CD4-positive, alpha-beta T cell treated with Interleukin-6 for 4 hours (primary cell): ENCODE data around the gene CBX4.

Source experiments
- DNase-seq: peaks from one replicate; pipeline ENCODE4 v3.0.0-alpha.2; 2020; ENCODE audit warnings: mixed read lengths

The CBX4 gene

DNA sequence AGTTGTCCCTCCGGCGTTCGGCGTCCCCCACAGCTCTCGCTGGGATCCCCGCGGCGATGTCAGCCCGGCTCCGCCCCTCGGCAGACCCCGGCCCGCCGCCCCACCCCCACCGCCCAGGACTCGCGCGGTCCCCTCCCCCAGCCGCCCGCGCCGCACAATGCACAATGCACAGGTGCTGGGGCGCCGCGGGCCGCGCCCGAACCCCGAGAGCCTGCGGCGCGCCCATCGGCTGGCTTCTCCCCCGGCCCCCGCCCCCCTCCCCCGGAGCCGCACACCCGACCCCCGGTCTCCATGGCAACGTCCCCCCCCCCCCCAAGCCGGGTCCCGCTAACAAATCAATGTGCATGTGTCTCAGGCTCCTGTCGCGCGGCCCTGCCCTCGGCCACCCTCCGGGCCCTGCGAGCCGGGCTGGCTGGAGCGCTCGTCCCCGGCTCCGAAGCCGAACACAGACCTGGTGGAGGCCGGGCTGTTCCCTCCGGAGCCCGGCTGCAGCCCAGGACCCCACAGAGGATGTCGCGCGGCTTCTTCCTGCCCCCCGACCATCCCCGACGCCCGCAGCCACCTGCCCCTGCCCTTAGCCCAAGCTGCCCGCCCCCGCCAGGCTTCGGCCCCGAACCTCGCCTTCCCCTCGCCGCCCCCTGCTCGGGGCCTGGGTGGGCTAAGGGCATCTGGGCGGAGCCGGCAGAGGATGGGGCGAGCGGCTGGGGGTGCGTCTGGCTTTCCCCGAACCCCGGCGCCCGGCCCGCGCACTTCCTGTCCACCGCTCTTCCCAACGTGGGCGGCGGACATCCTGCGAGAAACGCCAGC lies 41.5 kb downstream of the CBX4 start:
- DNase-seq, result no peak

DNA sequence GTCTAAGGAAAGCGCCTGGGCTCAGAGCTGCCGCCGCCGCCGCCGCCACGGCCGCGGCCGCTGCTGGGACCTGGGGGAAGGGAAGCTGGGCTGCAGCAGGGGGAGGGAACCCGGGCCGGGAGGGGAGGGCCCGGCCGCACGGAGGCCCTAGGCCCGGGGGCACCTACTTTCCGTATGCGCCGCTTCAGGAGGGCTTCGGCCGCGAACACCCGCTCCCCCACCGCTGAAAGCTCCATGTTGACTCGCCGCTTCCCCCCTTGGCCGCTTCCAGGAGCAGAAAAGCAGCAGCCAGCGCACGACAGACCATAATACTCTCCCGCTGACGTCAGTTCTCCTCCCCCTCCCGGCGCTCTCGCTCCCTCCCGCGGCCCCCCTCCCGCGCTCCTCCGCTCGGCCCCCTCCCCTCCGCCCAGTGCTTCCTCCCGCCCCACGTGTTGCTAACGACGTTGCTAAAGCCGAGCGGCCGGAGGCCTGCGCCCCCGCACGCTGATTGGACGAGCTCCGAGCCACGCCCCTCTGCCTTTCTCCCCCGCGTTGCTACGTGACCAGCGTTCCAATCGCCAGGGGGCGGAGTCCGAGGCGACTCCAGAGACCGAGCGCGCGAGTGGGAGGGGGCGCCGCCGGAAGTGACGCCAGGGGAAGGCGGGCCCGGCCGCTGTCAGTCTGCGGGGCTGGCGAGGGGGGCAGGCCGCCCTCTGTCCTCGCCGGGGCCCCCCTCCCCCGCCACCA lies 42.3 kb downstream of the CBX4 start, which contains the start of gene CBX8:
TSS of gene CBX8 (minus strand) at position 315 of the 729 bp plus-strand sequence. CDS start at position 236, 79 bp downstream.
- peak; percentile 99 for DNase-seq

DNA sequence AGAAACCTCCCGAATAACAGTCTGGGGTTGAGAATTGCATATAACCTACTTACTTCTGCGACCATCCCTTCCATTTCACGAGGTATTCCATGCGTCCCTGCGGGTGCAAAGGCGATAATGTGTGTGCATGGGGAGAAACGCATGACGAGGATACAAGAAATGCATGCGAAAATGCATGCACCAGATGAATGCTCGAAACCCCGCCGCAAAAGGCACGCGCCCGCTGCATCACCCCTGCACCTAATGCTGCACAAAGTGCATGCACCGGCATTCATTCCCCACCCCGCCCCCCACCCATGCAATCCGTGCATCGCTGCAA lies 42.8 kb downstream of the CBX4 start:
- no peak for DNase-seq

DNA sequence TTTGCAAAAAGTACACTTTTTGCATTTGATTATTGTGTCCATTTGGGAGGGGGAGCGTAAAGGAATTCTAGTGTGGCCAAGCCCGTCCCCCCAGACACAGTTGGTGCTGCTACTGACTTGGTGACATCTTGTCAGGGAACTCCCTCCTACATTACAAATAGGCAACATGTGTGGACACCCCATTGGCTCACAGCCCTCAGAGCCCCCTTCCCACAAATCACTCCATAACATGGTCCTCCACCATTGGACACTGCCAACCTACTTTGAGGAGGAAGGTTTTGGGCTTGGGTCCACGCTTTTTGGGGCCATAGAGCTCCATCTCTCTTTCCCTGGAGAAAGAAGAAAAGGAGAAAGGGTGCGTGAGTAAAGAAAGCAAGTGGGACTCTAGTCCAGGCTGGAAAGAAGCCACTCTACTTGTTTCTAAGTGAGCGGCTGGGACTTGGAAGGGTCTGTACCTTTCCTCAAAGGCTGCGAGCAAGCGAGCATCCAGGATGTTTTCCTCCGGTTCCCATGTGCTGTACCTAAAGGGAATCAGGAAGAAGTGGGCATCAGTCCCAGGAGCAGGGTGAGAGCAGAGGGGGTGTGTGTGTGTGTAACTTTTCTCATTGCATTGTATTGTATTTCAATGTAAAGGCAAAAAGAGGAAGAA lies 43.3 kb downstream of the CBX4 start:
- no peak for DNase-seq

DNA sequence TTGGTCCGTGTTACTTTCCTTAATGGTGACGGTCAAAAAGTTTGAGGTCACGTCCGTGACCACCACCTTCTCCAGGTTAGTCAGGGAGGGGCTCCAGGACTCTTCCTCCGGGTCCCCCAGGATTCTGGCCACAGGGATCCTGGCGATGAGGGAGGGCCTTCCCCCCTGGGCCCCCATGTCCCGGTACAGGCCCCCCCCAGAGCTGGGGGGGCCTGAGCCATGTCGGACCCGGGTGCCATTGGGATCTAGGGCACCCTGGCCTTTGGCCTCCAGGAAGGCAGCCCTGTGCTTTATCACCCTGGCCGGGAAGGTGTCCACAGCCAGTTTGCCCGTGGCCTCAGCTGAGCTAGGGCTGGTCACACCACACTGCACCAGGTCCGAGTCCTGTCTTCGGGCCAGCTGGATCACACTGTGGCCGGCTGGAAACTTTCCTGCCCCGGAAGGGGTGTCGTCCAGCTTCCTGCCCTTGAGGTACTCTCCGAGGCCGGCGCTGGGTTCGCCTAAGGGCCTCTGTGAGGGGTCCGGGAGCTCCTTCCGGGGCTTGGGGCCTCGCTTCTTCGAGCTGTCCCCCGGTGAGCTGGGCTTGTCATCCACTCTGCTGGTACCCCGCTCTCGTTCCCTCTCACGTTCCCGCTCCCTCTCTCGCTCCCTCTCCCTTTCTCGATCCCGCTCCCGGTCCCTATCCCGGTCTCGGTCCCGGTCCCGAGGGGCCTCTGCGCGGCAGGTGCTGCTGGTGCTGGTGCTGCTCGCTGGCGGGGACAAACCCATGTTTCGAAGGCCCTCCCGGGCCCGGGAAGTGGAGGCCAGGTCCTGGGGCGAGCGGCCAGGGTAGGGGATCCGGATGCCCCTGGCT lies 44.4 kb downstream of the CBX4 start:
- no peak for DNase-seq

DNA sequence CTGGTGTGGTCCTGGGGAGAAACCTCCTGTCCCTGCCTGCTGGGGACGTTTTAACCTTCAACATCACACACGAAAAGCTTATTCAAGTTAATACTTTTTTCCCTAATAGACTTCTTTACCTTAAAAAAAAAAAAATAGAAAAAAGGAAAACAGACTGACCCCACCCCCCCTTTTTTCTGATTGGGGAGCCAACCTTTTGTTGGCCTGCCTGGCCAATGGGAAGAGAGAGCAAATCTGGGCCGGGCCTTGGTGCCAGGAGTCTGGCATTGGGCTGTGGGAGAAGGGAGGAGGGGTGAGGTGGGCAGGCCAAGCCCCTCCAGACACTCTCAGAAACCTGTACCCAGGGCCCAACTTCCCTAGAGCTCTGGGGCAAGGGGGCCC lies 45.3 kb downstream of the CBX4 start:
- DNase-seq, result no peak

DNA sequence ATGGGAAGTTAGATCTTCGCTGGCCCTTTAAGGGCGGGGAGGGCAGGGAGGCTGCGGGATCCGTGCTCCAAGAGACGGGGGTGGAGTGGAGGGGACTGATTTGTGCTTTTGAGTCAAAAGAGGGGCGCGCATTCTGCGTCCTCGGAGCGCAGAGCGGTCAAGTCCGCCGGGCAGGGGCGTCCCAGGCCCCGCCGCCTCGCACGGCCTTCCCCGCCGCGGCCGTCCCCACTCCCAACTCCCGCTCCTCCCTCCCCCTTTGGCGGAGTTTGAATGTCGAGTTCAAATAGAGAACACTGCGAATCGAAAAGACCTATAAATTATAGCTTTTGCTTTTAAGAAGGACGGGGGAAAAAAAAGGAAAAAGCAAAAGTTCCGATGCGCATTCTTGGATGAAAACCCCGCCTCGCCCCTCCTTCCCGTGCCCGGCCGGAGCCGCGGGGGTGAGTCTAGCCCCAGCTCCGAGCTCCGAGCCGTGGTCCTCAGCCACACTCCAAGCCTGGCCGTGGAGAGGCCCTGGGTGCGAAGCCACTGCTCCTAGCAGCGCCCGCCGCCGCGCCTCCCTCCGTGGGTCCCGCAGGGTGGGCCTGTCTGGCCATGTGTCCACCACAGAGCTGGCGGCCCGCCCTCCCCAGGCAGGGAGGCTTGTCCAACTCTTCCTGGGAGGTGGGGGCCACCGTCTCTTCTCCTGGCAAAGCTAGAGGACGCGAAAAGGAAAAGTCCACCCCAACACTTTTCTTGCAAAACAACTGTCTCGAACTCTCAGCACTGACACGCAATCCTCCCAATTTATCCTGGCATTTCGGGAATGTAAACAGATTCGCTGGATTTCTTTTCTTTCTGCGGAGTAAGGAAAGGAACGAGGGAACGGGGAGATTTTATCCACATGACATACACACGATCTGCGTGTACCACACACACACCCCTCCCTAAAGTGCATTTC lies 46.0 kb downstream of the CBX4 start:
- no peak for DNase-seq

DNA sequence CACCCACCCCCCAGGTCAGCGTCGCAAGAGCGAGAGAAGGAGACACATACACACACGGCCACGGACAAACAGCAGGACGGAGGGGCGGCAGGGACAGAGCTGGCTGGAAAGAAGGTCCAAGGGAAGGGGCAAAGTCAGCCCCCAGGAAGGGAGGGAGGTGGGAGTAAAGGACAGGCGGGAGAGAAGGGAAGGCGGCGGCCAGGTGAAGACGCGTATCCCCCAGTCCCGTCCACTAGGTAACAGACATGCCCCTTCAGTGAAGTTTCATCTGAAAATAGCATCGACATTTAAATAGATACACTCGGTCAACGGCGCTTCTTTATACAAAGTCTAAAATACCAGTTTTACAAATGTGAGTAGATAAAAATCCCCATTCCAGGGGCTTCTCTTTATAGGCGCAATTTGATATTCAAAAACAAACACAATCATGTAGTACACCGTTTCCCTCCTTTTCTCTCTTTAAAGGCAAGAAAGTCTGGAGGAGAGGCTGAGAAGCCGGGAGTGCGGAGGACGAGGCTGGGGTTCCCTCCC lies 46.8 kb downstream of the CBX4 start:
- DNase-seq, result no peak

DNA sequence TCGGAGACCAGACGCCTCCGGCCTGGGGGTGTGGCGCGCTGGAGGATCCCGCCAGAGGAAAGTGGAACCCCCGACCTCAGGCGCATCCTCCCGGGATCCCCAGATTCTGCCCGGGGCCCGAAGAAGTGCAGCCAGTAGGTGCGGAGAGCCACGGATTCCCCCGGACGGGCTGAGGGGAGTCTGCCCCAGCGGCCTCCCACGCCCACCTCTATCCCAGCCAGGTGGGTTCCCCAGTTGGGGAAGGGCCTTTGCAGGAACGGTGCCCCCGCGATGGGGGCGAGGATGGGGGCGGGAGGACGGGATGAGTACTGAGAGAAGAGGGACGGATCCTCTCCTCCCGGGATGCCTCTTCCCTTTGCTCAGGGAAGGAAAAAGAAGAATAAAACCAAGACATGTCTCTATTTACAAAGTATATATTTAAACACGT lies 47.5 kb downstream of the CBX4 start:
- DNase-seq, result no peak

DNA sequence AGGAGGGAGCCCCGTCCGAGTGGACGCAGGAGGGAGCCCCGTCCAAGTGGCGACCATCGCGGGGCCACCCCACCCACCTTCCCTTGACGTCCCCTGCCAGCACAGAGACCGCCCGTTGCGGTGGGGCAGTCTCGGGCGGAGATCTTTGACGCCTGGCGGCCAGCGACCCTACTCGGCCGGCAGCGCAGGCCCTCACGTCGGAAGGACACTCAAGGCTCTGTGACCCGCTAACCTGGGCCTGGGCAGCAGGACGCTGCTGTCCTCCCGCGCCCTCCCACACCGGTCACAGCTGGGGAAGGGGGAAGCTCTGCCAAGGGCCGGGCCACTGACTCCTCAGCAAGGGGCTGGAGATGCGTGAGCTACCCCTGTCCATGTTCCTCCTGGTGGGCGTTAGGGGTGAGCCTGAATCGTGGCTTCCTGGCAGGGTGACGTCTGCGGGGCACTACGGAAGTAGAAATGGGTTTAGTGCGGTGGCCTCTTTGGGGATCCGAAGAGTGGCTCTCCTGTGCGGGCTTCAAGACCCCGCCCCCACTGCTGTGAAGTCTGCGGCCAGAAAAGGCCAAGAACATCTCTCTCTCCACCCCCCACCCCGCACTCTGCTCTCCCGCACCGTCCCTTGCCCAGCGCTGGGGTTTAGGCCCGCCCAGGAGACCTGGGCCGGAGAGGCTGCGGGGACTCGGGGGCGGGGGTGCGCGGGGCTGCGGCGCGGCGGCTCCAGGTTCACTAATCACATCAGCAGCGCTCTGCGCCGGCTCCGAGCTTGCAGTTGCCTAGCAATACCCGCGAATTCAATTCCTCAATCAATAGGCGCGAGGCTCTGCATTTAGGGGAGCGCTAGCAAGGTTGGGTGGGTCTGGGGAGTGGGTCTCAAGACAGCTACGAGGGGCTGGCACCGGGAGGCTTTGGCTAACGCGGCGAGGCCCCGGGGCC lies 48.2 kb downstream of the CBX4 start:
- DNase-seq, result no peak

DNA sequence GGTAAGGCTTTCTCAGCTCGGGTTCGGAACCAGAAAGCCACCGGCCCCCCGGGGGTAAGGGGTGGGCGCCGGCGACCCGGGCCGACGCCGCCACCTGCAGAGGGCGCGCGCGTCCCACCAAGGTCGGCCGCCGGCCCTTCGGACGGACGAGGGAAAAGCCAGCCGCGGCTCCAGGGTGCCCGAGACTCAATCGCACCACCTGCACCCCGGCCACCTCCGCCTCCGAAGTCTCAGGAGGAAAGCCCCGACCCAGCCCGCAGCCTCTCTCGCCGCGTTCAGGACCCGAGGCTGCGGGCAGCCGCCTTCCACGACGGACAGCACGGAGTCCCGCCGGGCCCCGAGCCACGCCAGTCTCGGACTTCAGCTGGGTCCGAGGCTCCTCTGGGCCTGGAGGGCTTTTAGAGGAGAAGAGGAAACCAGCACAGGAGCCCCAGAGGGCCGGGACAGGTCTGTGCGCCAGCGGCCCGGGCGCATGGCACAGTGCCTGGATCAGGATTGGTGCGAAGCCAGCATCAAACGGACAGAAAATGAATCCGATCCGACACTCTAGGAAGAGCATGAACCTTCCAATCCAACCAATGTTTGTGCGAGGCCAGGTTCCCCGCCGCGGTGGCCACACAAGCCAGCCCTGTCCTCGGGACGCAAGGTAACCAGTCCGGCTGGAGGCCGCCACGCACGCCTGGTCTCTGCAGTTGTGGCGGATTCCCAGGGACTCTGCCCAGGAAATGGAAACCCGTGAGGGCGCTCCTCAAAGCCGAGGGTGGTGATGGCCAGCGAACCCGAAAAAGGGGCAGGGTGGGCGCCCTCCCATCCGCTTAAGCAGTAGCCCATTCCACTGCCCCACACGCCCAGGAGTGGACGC lies 49.1 kb downstream of the CBX4 start:
- DNase-seq, result peak; percentile 46

DNA sequence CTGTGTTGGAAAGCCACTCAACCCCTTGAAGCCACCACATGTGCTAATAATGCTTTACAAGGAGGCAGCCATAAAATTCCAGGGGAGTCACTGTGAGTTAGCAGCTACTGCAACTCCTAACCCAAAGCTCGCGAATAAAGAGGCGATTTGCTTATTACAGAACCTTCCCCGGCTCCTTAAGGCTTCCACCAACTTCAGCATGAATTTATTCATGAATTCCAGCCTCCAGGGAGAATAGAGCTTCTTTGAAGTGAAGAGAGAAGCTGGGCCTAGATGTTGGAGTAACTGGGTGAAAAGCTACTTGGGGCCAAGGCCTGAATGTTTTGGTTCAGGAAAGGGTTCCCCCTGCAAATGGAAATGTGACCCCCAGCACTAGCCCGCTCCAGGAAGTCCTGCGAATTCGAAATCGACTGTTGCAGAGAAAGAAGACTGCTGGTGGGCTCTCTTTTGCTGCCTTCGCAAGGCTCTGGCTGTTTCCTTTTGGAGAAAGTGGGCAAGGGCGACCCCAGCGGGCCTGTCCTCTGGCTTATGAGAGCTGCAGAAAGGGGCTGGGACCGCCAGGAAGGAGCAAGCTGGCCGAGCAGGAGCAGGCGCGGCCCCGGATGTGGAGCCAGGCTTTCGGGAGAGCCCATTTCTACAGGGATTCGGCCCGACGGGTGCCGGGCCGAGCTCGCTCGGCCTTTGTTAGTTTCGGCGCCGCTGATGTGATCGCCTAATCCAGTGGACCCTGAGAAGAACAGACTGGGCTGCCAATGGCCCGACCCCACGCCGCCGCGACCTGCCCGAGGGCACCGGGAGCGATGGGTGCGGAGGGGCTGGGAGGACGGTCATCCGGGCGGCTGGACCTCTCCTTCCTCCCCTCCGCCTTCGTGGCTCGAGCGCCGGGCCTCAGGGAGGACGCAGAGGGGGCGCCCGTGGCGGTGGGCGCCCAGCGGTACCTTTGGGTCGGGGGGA lies 50.0 kb downstream of the CBX4 start:
- no peak for DNase-seq

DNA sequence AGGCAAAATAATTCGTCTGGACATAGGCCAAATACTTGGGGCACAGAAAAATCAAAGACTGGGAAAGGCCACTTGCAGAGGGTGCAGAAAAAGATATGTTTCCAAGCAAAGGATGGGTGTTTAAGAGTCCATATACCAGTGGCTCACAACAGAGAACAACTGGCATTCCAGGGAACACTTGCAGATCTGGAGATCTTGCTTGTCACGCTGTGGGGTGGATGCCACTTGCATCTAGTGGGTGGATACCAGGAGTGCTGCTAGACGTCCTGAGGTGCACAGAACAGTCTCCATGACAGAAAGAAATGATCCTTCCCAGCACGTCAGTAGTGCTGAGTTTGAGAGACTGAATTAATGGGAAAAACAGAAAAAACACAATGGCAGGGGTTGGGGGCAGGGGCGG lies 50.8 kb downstream of the CBX4 start:
- DNase-seq, result no peak

DNA sequence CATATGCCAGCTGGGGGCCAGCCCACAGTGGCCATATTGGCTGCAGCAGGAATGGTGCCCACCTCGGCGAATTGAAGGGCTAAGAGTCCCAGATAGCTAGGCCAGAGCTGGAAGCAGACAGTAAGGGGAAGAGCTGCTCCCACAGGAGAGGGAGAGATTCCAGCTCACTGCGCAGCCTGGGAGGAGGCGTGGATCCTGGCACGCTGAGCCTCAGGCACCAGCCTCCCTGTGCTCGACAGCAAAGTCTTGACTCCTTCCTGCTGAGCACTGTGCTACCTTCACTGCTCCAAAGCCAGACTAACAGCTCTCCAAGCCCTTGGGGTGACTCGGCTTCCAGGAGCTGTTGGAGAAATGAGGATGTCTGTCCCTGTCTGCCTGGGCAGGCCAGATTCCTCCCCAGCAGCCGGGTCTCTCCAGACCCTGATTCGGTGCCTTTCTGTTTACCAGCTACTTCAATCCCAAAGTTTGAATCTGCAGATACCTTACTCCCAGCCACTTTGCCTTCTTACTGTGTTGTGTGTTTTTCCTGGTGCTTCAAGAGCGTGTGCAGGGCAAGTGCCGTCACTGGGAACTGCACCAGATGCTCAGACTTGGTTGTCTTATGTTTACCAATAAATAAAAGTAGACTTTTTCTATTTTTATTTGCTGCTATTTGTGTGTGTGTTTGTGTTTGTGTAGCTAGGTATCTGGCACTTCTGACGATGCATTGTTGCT lies 52.2 kb downstream of the CBX4 start:
- DNase-seq, result no peak

DNA sequence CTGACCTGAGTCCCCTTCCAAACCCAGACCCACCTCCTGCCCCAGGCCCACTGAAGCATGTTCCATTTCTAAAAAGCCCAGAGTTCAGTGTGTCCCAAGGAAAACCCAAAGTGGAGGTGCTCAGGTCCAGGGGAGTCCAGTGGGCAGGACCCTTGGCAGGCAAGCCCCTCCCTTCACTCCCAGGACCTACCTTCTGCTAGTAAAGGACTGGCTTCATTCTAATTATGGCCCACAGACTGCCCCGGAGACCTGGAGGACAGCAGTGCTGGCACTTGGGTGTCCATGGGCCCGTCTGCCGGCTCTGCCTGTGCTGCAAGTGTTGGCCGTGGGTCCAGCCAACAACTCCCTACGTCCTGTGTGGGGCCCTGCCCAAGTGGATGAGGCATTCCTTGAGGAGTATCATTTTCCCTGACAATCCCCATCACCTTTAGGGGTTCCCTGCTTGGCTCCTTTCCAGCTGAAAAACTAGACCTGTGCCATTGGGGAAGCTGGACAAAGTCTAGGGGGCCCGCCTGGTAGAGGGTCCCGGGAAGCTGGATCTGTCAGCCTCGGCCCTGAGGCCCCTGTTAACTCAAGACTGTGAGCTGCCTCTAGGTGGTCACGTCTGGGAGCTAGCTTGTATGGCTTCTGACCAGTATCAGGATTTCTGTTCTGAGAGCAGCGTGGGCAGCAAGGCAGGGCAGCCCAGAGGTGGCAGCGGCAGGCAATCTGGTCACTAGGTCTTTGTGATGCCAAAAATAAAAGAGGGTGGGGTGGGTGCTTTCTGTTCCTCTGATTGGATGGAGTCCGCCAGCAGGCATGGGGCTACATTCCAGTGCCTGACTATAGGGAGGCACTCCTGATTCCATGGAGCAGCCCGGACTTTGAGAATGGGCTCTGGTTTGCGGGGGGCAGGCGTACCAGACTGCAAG lies 53.1 kb downstream of the CBX4 start:
- no peak for DNase-seq
